Stomach smooth muscle (tissue), 2 donors: Measurements from ENCODE around the gene PDCD4.

Experiments used
- H3K27ac ChIP-seq: one replicate; pipeline ENCODE4 v1.7.0; 2013; ENCODE audit warnings: mild to moderate bottlenecking, low read length, inconsistent platforms
- H3K27me3 ChIP-seq, 2 donors: one replicate each; pipeline ENCODE4 v1.7.0; 2013; ENCODE audit warnings: low read length in 2 of 2; ENCODE audit not compliant: insufficient read depth in 2 of 2, control insufficient read depth in 1 of 2
- H3K36me3 ChIP-seq, 2 donors: one replicate each; pipeline ENCODE4 v1.7.0; 2013; ENCODE audit warnings: low read length in 2 of 2; ENCODE audit not compliant: control insufficient read depth in 2 of 2, insufficient read depth in 2 of 2
- H3K4me1 ChIP-seq: one replicate; pipeline ENCODE4 v1.7.0; 2013; ENCODE audit warnings: low read length; ENCODE audit not compliant: control insufficient read depth, insufficient read depth
- H3K4me3 ChIP-seq, 2 donors: one replicate each; pipeline ENCODE4 v1.7.0; 2013; ENCODE audit warnings: low read length in 2 of 2
- H3K9ac ChIP-seq, 2 donors: one replicate each; pipeline ENCODE4 v1.7.0; 2013; ENCODE audit warnings: low read length in 2 of 2, mild to moderate bottlenecking in 1 of 2
- H3K9me3 ChIP-seq, 2 donors: one replicate each; pipeline ENCODE4 v1.7.0; 2013; ENCODE audit warnings: low read length in 2 of 2; ENCODE audit not compliant: control insufficient read depth in 2 of 2
- donor health status: healthy.
- donor health status: Pancreatic carcinoma.

PDCD4 gene

DNA sequence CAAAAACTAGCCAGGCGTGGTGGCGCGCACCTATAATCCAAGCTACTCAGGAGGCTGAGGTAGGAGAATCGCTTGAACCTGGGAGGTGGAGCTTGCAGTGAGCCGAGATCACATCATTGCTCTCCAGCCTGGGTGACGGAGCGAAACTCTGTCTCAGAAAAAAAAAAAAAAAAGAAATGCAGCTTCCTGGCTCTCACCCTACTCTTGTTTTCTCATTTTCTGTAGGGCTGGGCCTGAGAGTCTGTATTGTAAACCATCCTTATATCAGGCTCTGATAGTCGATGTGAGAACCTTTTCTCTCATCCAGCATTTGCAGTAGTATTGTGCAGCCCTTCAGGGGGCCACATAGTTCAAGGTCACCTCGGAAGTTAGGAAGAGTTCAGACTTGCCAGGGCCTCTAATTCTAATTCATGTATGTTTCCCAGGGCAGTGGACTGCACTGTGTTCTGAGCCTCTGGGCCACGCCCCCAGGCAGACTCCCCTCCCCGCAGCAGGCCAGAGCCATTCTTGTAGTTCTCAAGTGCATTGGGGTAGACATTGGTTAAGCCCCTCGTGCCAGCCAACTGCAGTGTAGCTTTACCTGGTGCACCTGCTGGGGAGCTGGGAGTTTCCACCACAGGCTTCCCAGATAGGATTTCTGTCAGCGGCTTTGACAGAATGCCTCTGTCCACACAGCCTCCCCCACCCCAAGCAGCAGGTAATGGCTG is 38.3 kb upstream of the PDCD4 start:
- Histone ChIP-seq H3K27ac (no peak overlapping the region), H3K9me3 (no peaks in the 10 kb centered on the region), H3K27me3 (no peaks in the 10 kb centered on the region), H3K4me1 (peaks cover 50% of the 10 kb centered on the region), H3K9ac (no peak overlapping the region), H3K4me3 (no peak overlapping the region), H3K36me3 (no peaks in the 10 kb centered on the region)

DNA sequence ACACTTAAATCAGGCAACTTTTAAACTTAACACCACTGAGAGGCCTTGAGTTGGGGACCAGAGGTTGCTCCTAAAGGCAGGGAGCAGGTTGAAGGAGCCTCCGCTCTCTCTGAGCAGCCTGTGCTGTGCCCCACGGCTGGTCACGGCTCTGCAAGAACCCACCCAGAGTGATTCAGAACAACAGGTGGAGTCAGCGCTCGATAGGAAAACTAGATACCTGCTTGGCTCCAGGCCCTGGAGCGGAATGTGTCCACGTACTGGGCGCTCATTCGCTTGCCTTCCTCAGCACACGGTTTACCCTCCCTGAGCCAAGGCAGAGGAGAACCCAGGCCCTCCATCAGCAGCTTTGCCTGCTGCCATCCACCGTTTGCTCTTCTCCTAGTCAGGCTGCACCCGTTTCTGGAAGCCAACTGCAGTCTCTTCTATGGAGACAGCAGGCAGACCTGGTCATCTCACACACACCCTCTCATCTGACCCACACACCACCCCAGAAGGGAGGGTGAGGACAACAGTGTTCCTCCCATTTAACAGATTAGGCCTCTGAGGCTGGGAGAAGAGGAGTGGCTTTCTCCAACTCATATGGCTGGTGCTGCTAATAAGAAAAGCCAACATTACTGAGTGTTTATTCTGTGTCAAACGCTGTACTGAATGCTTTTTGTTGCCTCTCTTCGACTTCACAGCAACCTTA is 37.6 kb upstream of the PDCD4 start:
- Histone ChIP-seq H3K9ac (no peak overlapping the region), H3K4me1 (peaks cover 43% of the 10 kb centered on the region), H3K36me3 (no peaks in the 10 kb centered on the region)

DNA sequence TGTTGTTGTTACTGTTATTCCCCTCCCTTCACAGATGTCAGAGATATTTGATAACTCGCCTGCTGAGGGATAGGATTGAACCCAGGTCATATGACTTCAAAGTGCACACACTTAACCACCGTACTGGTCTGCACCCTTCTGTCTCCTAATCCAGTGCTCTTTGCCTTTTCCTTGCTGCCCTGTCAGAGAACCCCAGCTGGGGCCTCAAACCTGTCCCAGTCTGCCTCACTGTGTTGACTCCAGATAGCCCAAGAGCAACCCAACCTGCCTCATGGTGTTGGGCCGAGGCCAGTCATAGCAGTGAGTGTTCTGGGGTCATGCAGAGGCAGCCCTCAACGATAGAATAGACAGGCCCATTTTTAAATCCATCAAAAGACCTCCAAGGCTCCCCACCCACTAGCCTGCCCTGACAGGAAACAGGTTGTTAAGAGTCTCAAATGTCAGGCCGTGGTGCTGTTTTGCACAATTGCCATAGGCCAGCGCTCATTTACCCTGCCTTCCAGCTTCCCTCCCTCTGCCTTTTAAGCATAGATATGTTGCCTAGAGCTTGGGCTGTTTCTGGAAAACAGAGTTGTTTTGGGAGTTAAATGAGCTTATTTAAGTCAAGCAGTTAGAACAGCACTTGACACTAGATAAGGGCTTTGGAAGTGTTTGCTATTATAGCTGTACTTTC is 37.0 kb upstream of the PDCD4 start:
- peak overlapping the region; percentile 71 for H3K27ac ChIP-seq
- H3K36me3 ChIP-seq: no peaks in the 10 kb centered on the region
- no peak overlapping the region for H3K4me3 ChIP-seq
- no peaks in the 10 kb centered on the region for H3K9me3 ChIP-seq
- no peak overlapping the region for H3K9ac ChIP-seq
- H3K27me3 ChIP-seq: no peaks in the 10 kb centered on the region
- peaks cover 37% of the 10 kb centered on the region for H3K4me1 ChIP-seq

More for the DNA sequence above, 37.6 kb upstream of the PDCD4 start:
- H3K27ac ChIP-seq: peak overlapping the region; percentile 71
- H3K27me3 ChIP-seq: no peaks in the 10 kb centered on the region
- H3K9me3 ChIP-seq: no peaks in the 10 kb centered on the region
- no peak overlapping the region for H3K4me3 ChIP-seq

DNA sequence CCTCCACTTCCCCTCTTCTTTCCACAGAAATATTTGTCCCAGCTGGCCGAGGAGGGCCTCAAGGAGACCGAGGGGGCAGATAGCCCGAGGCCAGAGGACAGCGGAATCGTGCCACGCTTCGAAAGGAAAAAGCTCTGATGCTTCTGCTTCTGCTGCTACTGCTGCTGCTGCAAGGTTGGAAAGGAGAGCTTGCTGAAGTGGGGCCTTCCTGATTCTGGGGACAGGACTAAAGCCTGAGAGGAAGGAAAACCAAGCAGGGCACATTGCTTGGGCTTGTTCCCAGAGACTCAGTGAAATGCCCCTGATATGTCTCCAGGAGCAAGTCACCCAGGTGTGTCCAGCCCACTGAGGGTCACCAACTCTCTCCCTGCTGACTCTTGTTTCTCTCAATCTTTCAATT is 35.9 kb upstream of the PDCD4 start:
- no peak overlapping the region for H3K4me3 ChIP-seq
- H3K27me3 ChIP-seq: no peaks in the 10 kb centered on the region
- peak overlapping the region; percentile 37 for H3K27ac ChIP-seq
- H3K9me3 ChIP-seq: no peaks in the 10 kb centered on the region
- H3K9ac ChIP-seq: no peak overlapping the region
- no peaks in the 10 kb centered on the region for H3K36me3 ChIP-seq
- H3K4me1 ChIP-seq: peaks cover 36% of the 10 kb centered on the region

DNA sequence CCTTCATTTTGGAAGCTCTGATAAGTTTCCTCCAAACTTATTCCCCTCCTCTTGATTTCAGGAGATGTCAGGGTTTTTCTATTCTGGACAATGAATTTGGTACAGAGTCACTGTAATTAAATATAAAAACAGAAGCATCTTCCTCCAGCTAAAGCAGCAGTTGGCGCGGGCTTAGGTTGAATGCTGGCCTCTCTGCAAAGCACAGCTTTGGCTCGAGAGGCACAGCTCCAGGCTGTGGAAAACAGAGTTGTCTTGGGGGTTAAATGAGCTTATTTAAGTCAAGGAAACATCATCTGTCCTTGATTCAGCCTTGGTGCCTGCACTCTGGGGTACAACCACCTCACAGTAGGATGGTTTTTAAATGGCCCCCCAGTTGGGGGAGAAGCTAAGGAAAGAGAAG is 35.0 kb upstream of the PDCD4 start:
- Histone ChIP-seq H3K36me3 (no peaks in the 10 kb centered on the region), H3K4me1 (peaks cover 36% of the 10 kb centered on the region), H3K27me3 (no peaks in the 10 kb centered on the region), H3K9ac (no peak overlapping the region), H3K4me3 (no peak overlapping the region), H3K9me3 (no peaks in the 10 kb centered on the region), H3K27ac (peak overlapping the region; percentile 33)

DNA sequence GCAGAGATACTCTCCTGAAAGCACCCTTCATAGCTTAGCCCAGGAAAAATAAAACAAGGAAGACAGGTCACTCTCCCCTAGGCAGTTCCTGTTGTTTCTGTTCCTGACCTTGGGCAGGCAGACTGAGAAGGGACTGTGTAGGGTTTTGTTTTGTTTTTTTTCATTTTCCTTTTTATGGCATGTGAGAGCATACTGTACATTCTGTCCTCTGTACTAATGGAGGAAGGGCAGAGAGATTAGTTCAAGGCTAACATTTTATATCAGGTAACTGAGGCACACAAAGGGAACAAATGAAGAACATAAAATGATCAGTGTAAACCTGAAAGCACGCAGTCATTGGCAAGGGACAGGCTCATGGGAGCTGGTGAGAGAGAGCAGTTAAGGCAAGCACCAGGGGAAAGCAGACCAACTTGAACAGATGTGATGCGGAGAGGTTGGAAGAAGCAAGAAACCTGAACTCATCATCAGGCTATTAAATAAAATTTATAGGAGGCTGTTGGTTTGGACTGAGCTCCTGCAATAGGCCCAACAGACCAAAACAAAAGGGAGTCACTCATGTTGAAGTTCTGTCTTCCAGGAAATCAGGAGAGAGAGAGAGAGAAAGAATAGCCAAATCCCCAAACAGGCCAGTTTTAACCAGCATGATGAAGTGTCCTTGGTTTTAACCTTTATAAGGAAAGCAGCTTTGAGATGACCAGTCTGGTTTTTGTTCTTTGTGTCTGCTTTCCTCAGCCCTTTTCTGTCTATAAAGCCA is 34.1 kb upstream of the PDCD4 start:
- no peaks in the 10 kb centered on the region for H3K27me3 ChIP-seq
- H3K9ac ChIP-seq: no peak overlapping the region
- H3K36me3 ChIP-seq: peaks cover 0 to 2% of the 10 kb centered on the region in 2 donors
- no peaks in the 10 kb centered on the region for H3K9me3 ChIP-seq
- H3K4me3 ChIP-seq: no peak overlapping the region
- H3K27ac ChIP-seq: peak overlapping the region; percentile 33
- peaks cover 36% of the 10 kb centered on the region for H3K4me1 ChIP-seq

DNA sequence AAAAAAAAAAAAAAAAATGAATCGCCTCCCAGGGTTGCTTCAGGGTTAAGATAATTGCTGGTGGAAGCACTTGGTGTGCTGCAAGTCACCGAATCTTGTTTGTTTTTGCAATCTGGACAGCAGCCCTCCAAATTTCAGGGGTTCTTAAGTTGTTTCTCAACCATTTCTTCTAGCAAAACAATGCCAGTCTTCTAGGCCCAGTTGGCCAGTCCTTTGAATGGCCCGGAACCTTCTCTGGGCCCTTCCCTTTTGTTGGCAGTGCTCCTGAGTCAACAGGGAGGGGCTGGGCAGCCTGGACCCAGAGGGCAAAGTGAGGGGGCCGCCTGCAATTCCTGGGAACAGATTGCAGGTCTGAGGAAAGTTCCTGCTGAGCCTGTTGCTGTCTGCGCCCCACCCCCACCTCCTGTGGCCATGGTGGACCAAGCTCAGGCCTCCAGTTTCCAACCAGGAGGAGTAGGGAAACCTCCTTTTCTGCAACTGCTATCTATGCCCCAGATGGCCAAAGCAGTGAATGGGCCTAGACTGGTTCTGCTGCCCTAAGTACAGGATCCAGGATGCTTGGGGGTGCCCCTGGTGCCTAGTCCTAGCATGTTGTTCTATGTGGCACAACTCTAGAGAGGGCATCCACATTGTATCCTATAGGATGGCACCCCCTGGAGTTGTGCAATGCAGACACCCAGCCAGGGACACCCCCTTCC is 31.4 kb upstream of the PDCD4 start:
- H3K27me3 ChIP-seq: no peaks in the 10 kb centered on the region
- H3K9me3 ChIP-seq: no peaks in the 10 kb centered on the region
- H3K36me3 ChIP-seq: peaks cover 0 to 2% of the 10 kb centered on the region in 2 donors
- no peak overlapping the region for H3K27ac ChIP-seq
- peaks cover 24% of the 10 kb centered on the region for H3K4me1 ChIP-seq
- no peak overlapping the region for H3K9ac ChIP-seq
- H3K4me3 ChIP-seq: no peak overlapping the region

DNA sequence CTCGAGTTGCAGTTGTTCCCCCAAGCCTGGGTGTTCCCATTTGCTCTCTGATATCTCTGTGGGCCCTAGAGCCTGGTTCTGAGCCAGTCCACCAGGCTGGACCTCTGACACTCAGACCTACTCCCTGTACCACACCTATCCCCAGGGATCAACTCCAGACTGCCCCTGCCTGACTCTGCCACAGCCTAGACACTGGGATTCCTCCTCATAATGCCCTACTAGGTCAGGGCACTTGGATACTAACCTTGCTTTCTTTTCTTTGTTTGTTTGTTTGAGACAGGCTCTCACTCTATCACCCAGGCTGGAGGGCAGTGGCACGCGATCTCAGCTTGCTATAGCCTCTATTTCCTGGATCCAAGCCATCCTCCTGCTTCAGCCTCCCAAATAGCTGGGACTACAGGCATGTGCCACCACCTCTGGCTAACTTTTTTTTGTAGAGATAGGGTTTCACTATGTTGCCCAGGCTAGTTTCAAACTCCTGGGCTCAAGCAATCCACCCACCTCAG is 30.8 kb upstream of the PDCD4 start:
- Histone ChIP-seq H3K36me3 (peaks cover 0 to 2% of the 10 kb centered on the region in 2 donors), H3K27ac (no peak overlapping the region), H3K9ac (no peak overlapping the region), H3K9me3 (no peaks in the 10 kb centered on the region), H3K4me1 (peaks cover 18% of the 10 kb centered on the region), H3K27me3 (no peaks in the 10 kb centered on the region), H3K4me3 (no peak overlapping the region)

DNA sequence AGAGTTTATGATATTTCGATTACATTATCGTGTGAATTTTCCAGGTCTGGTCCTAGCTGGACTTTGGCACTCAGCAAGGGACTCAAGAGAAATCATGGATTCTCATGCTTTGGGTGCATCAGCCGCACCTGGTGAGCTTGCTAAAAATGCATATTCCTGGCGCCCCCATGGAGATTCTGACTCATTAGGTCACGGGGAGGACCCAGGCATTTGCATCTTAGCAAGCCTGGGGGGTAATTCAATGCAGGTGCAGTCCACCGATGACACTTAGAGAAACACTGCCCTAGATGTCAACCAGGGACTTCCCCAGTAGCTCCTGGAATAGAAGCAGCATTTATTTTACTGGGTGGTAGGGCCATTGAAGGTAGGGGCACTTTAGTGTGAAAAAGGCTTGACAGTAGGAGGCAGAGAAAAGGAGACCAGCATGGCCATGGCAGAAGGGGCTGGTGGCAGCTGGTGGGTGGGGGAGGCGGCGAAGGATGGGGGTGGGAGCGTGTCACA is 29.9 kb upstream of the PDCD4 start:
- Histone ChIP-seq H3K9ac (no peak overlapping the region), H3K27me3 (no peaks in the 10 kb centered on the region), H3K27ac (no peak overlapping the region), H3K36me3 (peaks cover 0 to 2% of the 10 kb centered on the region in 2 donors), H3K4me1 (peaks cover 10% of the 10 kb centered on the region), H3K9me3 (no peaks in the 10 kb centered on the region), H3K4me3 (no peak overlapping the region)
